Vagina (tissue), 2 donors: Measurements from ENCODE around the gene ZDHHC23. TPM values are rescaled to one million over a fixed set of nuclear protein-coding genes. Genes with fewer than 3 reads are reported as not detected.

Experiments
- DNase-seq, 2 donors: peaks; one replicate each; pipeline ENCODE4 v3.0.0-alpha.2; 2017; ENCODE audit errors: extremely low spot score in 2 of 2
- H3K27ac ChIP-seq: fragments of 200-600 bp; sonication (generic); one replicate; pipeline ENCODE4 v1.5.1; 2019
- H3K27me3 ChIP-seq: fragments of 200-600 bp; sonication (generic); one replicate; pipeline ENCODE4 v1.5.1; 2019
- H3K36me3 ChIP-seq, 2 donors: fragments of 200-600 bp; sonication (generic); one replicate each; pipeline ENCODE4 v1.5.1; 2017 to 2019
- H3K4me1 ChIP-seq: fragments of 200-600 bp; sonication (generic); one replicate; pipeline ENCODE4 v1.5.1; 2019
- H3K4me3 ChIP-seq, 2 donors: fragments of 200-600 bp; sonication (generic); 1 replicate in 1 of 2; 2 replicates in 1 of 2; pipeline ENCODE4 v1.5.1; 2016 to 2019
- H3K9me3 ChIP-seq: fragments of 200-600 bp; sonication (generic); one replicate; pipeline ENCODE4 v1.5.1; 2019
- CTCF ChIP-seq, 3 experiments: fragments of 450-650 bp in 2 of 3; fragments of 200-600 bp in 1 of 3; sonication (generic) in 1 of 3; IDR thresholded peaks; one replicate each; pipeline ENCODE4 v1.5.1; 2017 to 2019; ENCODE audit warnings: antibody characterized with exemption in 3 of 3, mild to moderate bottlenecking in 2 of 3, moderate library complexity in 2 of 3
- POLR2A ChIP-seq, 2 donors: fragments of 450-650 bp; IDR thresholded peaks; one replicate each; pipeline ENCODE4 v1.6.1; 2017; ENCODE audit warnings: antibody characterized with exemption in 2 of 2, mild to moderate bottlenecking in 2 of 2, moderate library complexity in 2 of 2
- POLR2AphosphoS5 ChIP-seq, 2 donors: sonication (generic); formaldehyde crosslinking; IDR thresholded peaks; one replicate each; pipeline ENCODE4 v1.9.0; 2017; ENCODE audit warnings: antibody characterized with exemption in 2 of 2, mild to moderate bottlenecking in 2 of 2, low read depth in 1 of 2; ENCODE audit not compliant: insufficient read depth in 1 of 2
- intact Hi-C: fragments of 100-400 bp; cut with DNase I; formaldehyde crosslinking; loops from one replicate; pipeline ENCODE4 v1.15.1; 2023
- total RNA-seq: library from RNA; depleted of rRNA; stranded (reverse); fragments of >200 nt; gene quantifications from one replicate; pipeline ENCODE4 v1.2.3, GENCODE V29; 2016

The ZDHHC23 gene
- total RNA-seq, 1 donor from 2014 or later = 5.4 TPM

GRCh38 chr3:113983544-113983943, 35.7 kb downstream of the ZDHHC23 start:
- no peak for TF ChIP-seq CTCF (IDR thresholded peaks at IDR 0.05)
- H3K9me3 ChIP-seq = no peaks in the 10 kb centered on the region
- no peak for DNase-seq
- H3K27me3 ChIP-seq = no peaks in the 10 kb centered on the region
- no peak overlapping the region for H3K4me3 ChIP-seq
- intact Hi-C loops = no loop called here
- no peaks in the 10 kb centered on the region for H3K4me1 ChIP-seq
- peaks cover 0 to 8% of the 10 kb centered on the region in 2 donors for H3K36me3 ChIP-seq
- H3K27ac ChIP-seq = no peak overlapping the region

- H3K4me3 ChIP-seq = no peak overlapping the region
- peaks cover 0 to 8% of the 10 kb centered on the region in 2 donors for H3K36me3 ChIP-seq
- TF ChIP-seq POLR2A (IDR thresholded peaks at IDR 0.05) (no peak), POLR2AphosphoS5 (IDR thresholded peaks at IDR 0.05; ENCODE audit: insufficient read depth in 1 of 2, low read depth in 1 of 2) (no peak)
- H3K9me3 ChIP-seq = no peaks in the 10 kb centered on the region
- DNase-seq = no peak
- H3K27ac ChIP-seq = no peak overlapping the region
- intact Hi-C loops = no loop called here
- no peaks in the 10 kb centered on the region for H3K27me3 ChIP-seq
- H3K4me1 ChIP-seq = no peaks in the 10 kb centered on the region
Observed at GRCh38 chr3:113985541-113985940, 37.7 kb downstream of the ZDHHC23 start.

GRCh38 chr3:114005481-114005880, 57.7 kb downstream of the ZDHHC23 start:
- H3K36me3 ChIP-seq = peaks cover 0 to 9% of the 10 kb centered on the region in 2 donors
- H3K4me3 ChIP-seq = no peak overlapping the region
- intact Hi-C loops = no loop called here
- no peak for TF ChIP-seq CTCF (IDR thresholded peaks at IDR 0.05)
- no peak for TF ChIP-seq POLR2AphosphoS5 (IDR thresholded peaks at IDR 0.05; ENCODE audit: insufficient read depth in 1 of 2, low read depth in 1 of 2)
- no peak for TF ChIP-seq POLR2A (IDR thresholded peaks at IDR 0.05)
- DNase-seq = no peak
- no peaks in the 10 kb centered on the region for H3K27me3 ChIP-seq
- no peaks in the 10 kb centered on the region for H3K4me1 ChIP-seq
- H3K27ac ChIP-seq = no peak overlapping the region
- H3K9me3 ChIP-seq = no peaks in the 10 kb centered on the region

- H3K9me3 ChIP-seq = no peaks in the 10 kb centered on the region
- intact Hi-C loops = no loop called here
- no peak overlapping the region for H3K27ac ChIP-seq
Observed at GRCh38 chr3:114011059-114011797, 63.4 kb downstream of the ZDHHC23 start.

More at GRCh38 chr3:114011059-114011797, 63.4 kb downstream of the ZDHHC23 start:
- no peak overlapping the region for H3K4me3 ChIP-seq
- no peaks in the 10 kb centered on the region for H3K4me1 ChIP-seq
- no peaks in the 10 kb centered on the region for H3K27me3 ChIP-seq
- H3K36me3 ChIP-seq = no peaks in the 10 kb centered on the region
- no peak for DNase-seq
- TF ChIP-seq CTCF (IDR thresholded peaks at IDR 0.05) = no peak
- no peak for TF ChIP-seq POLR2AphosphoS5 (IDR thresholded peaks at IDR 0.05; ENCODE audit: insufficient read depth in 1 of 2, low read depth in 1 of 2)
- no peak for TF ChIP-seq POLR2A (IDR thresholded peaks at IDR 0.05)

Other genes starting within 250 kb of the ZDHHC23 start
- 90.1 TPM for gene NAA50, start 201.8 kb upstream of the ZDHHC23 start, total RNA-seq
- gene ATP6V1A, start 201.0 kb upstream of the ZDHHC23 start, total RNA-seq = 28.5 TPM
- gene GRAMD1C, start 109.2 kb upstream of the ZDHHC23 start, total RNA-seq = 9.6 TPM
- gene CCDC191, start 108.5 kb downstream of the ZDHHC23 start, total RNA-seq = 8.6 TPM
- gene QTRT2, start 108.7 kb downstream of the ZDHHC23 start, total RNA-seq = 7.6 TPM
- not detected for gene DRD3, start 231.0 kb downstream of the ZDHHC23 start, total RNA-seq